Effector memory CD4-positive, alpha-beta T cell (primary cell): ENCODE results near the gene GNA14.

Experiments
- DNase-seq, 3 donors: peaks; one replicate each; pipeline ENCODE4 v3.0.0-alpha.2; 2020
- H3K27ac ChIP-seq: 2 replicates; pipeline ENCODE4 v1.7.0; 2013; ENCODE audit warnings: mild to moderate bottlenecking, low read length, moderate library complexity; ENCODE audit not compliant: insufficient read depth, poor library complexity, severe bottlenecking
- H3K27me3 ChIP-seq: replicated peaks from 2 replicates; pipeline ENCODE4 v1.7.0; 2013; ENCODE audit warnings: mild to moderate bottlenecking, low read length; ENCODE audit not compliant: insufficient read depth, control insufficient read depth, poor library complexity, severe bottlenecking
- H3K36me3 ChIP-seq: 2 replicates; pipeline ENCODE4 v1.7.0; 2013; ENCODE audit warnings: mild to moderate bottlenecking, low read length, moderate library complexity; ENCODE audit not compliant: control insufficient read depth, insufficient read depth
- H3K4me1 ChIP-seq: 2 replicates; pipeline ENCODE4 v1.7.0; 2013; ENCODE audit warnings: low read length, mild to moderate bottlenecking; ENCODE audit not compliant: control insufficient read depth, insufficient read depth, poor library complexity, severe bottlenecking
- H3K4me3 ChIP-seq: 2 replicates; pipeline ENCODE4 v1.7.0; 2013; ENCODE audit warnings: low read length, low read depth, mild to moderate bottlenecking; ENCODE audit not compliant: insufficient read depth, poor library complexity, severe bottlenecking
- H3K9me3 ChIP-seq: 2 replicates; pipeline ENCODE4 v1.7.0; 2013; ENCODE audit warnings: mild to moderate bottlenecking, low read length, moderate library complexity; ENCODE audit not compliant: control insufficient read depth

GNA14 gene

GRCh38 chr9:77521091-77521490 lies 127.0 kb downstream of the GNA14 start:
- Histone ChIP-seq H3K4me3 (no peak overlapping the region), H3K27ac (no peak overlapping the region), H3K36me3 (no peaks in the 10 kb centered on the region), H3K9me3 (no peaks in the 10 kb centered on the region), H3K27me3 (no peaks in the 10 kb centered on the region), H3K4me1 (no peaks in the 10 kb centered on the region)
- DNase-seq: no peak

- Histone ChIP-seq H3K4me3 (no peak overlapping the region), H3K4me1 (no peaks in the 10 kb centered on the region), H3K27ac (no peak overlapping the region), H3K36me3 (no peaks in the 10 kb centered on the region), H3K9me3 (no peaks in the 10 kb centered on the region), H3K27me3 (no peaks in the 10 kb centered on the region)
- DNase-seq: no peak
These were observed 129.4 kb downstream of the GNA14 start for GRCh38 chr9:77518688-77519087.

GRCh38 chr9:77516781-77517180 lies 131.3 kb downstream of the GNA14 start:
- Histone ChIP-seq H3K4me1 (no peaks in the 10 kb centered on the region), H3K4me3 (no peak overlapping the region), H3K27ac (no peak overlapping the region), H3K27me3 (no peaks in the 10 kb centered on the region), H3K9me3 (no peaks in the 10 kb centered on the region), H3K36me3 (no peaks in the 10 kb centered on the region)
- DNase-seq: no peak

- no peaks in the 10 kb centered on the region for H3K36me3 ChIP-seq
- H3K4me3 ChIP-seq: no peak overlapping the region
- no peak overlapping the region for H3K27ac ChIP-seq
- no peaks in the 10 kb centered on the region for H3K4me1 ChIP-seq
- H3K27me3 ChIP-seq: no peaks in the 10 kb centered on the region
- no peak for DNase-seq
- H3K9me3 ChIP-seq: no peaks in the 10 kb centered on the region
These were observed 133.0 kb downstream of the GNA14 start for GRCh38 chr9:77514886-77515711.

GRCh38 chr9:77513457-77513856 lies 134.7 kb downstream of the GNA14 start:
- Histone ChIP-seq H3K4me1 (no peaks in the 10 kb centered on the region), H3K27me3 (no peaks in the 10 kb centered on the region), H3K9me3 (no peaks in the 10 kb centered on the region), H3K27ac (no peak overlapping the region), H3K4me3 (no peak overlapping the region), H3K36me3 (no peaks in the 10 kb centered on the region)
- no peak for DNase-seq

- no peak overlapping the region for H3K27ac ChIP-seq
- H3K4me1 ChIP-seq: no peaks in the 10 kb centered on the region
- no peak for DNase-seq
These were observed 135.2 kb downstream of the GNA14 start for GRCh38 chr9:77512876-77513275.

GRCh38 chr9:77511525-77511924 lies 136.6 kb downstream of the GNA14 start:
- Histone ChIP-seq H3K36me3 (no peaks in the 10 kb centered on the region), H3K27me3 (no peaks in the 10 kb centered on the region), H3K27ac (no peak overlapping the region), H3K4me3 (no peak overlapping the region), H3K4me1 (no peaks in the 10 kb centered on the region), H3K9me3 (no peaks in the 10 kb centered on the region)
- DNase-seq: no peak

More at GRCh38 chr9:77512876-77513275, 135.2 kb downstream of the GNA14 start:
- H3K9me3 ChIP-seq: no peaks in the 10 kb centered on the region
- H3K36me3 ChIP-seq: no peaks in the 10 kb centered on the region
- no peak overlapping the region for H3K4me3 ChIP-seq
- H3K27me3 ChIP-seq: no peaks in the 10 kb centered on the region

GRCh38 chr9:77510666-77511065 lies 137.5 kb downstream of the GNA14 start:
- H3K36me3 ChIP-seq: no peaks in the 10 kb centered on the region
- H3K4me3 ChIP-seq: no peak overlapping the region
- no peaks in the 10 kb centered on the region for H3K27me3 ChIP-seq
- H3K9me3 ChIP-seq: no peaks in the 10 kb centered on the region
- H3K4me1 ChIP-seq: no peaks in the 10 kb centered on the region
- DNase-seq: no peak
- H3K27ac ChIP-seq: no peak overlapping the region

- no peaks in the 10 kb centered on the region for H3K9me3 ChIP-seq
- H3K36me3 ChIP-seq: no peaks in the 10 kb centered on the region
- H3K4me1 ChIP-seq: no peaks in the 10 kb centered on the region
- DNase-seq: no peak
- no peak overlapping the region for H3K4me3 ChIP-seq
- no peaks in the 10 kb centered on the region for H3K27me3 ChIP-seq
- H3K27ac ChIP-seq: no peak overlapping the region
These were observed 139.7 kb downstream of the GNA14 start for GRCh38 chr9:77508396-77508795.

- no peaks in the 10 kb centered on the region for H3K36me3 ChIP-seq
- no peak overlapping the region for H3K27ac ChIP-seq
- no peaks in the 10 kb centered on the region for H3K9me3 ChIP-seq
- no peak overlapping the region for H3K4me3 ChIP-seq
- no peaks in the 10 kb centered on the region for H3K4me1 ChIP-seq
- no peak for DNase-seq
- H3K27me3 ChIP-seq: no peaks in the 10 kb centered on the region
These were observed 140.7 kb downstream of the GNA14 start for GRCh38 chr9:77507212-77507961.
